BJ (cell line): Measurements from ENCODE around the gene DNTTIP2. TPM values are rescaled to one million over a fixed set of nuclear protein-coding genes. Genes with fewer than 3 reads are reported as not detected.
A peak's percentile ranks its signal among the peaks of the same experiment; 100 is the strongest.
"Not testable (repeated sequence)": the region's sequence is repeated elsewhere in the genome, so short reads cannot be mapped to it uniquely, and the experiment has no call there.

Experiments used
- CTCF ChIA-PET: fragments of 350-600 bp; formaldehyde crosslinking; extraction: SDS; loops from one replicate; lab custom pipeline; 2021; ENCODE audit warnings: antibody characterized with exemption, inconsistent platforms; lab: Yijun Ruan, JAX
- POLR2A ChIA-PET: fragments of 300-600 bp; sonication (Branson Sonifier 250); formaldehyde crosslinking; extraction: SDS; loops from one replicate; lab custom pipeline; 2021; ENCODE audit warnings: antibody characterized with exemption; lab: Charles Lee
- DNase-seq: peaks from one replicate; pipeline ENCODE4 v3.0.0-alpha.2; 2011; ENCODE audit warnings: low read depth
- H3K27me3 ChIP-seq: 2 replicates; pipeline ENCODE4 v1.6.0; 2011; ENCODE audit warnings: low read length; ENCODE audit not compliant: control insufficient read depth, insufficient read depth
- H3K36me3 ChIP-seq: 2 replicates; pipeline ENCODE4 v1.5.1; 2011; ENCODE audit warnings: low read length; ENCODE audit not compliant: control insufficient read depth, insufficient read depth
- H3K4me3 ChIP-seq: 2 replicates; pipeline ENCODE4 v1.5.1; 2011; ENCODE audit warnings: low read depth, mild to moderate bottlenecking, control low read depth, low read length
- CTCF ChIP-seq: IDR thresholded peaks from 2 replicates; pipeline ENCODE4 v1.5.1; 2011; ENCODE audit warnings: low read depth, mild to moderate bottlenecking, control low read depth, inconsistent platforms, low read length, moderate library complexity; ENCODE audit not compliant: insufficient read depth
- polyA minus RNA-seq: library from RNA; depleted of rRNA, polyadenylated mRNA; stranded (reverse); fragments of >200 nt; gene quantifications from 2 replicates; pipeline ENCODE4 v1.2.3, GENCODE V29; 2011; rRNA and poly(A)+ RNA removed
- polyA plus RNA-seq: library from polyadenylated mRNA; depleted of rRNA; stranded (reverse); fragments of >200 nt; gene quantifications from 2 replicates; pipeline ENCODE4 v1.2.3, GENCODE V29; 2011; rRNA removed

Gene DNTTIP2
- polyA plus RNA-seq, result 10.4 and 16.7 TPM in 2 replicates
- polyA minus RNA-seq, result 11.3 and 12.2 TPM in 2 replicates

GRCh38 chr1:93878889-93879586 is at the start of gene DNTTIP2:
Gene DNTTIP2 (minus strand): TSS chr1:93879206. CDS start chr1:93879148, 58 bp downstream.
- Histone ChIP-seq H3K27me3 (no peaks in the 10 kb centered on the region), H3K36me3 (peaks cover 6% of the 10 kb centered on the region), H3K4me3 (peak within 1 kb of the TSS; percentile 93)
- CTCF ChIA-PET, result interaction anchor here (0.9 to 1.8 kb wide), 2 partner anchors 147 to 574 kb away, joined by 3 to 5 read pairs; no protein-coding TSS in a partner anchor
- DNase-seq, result peak; percentile 47
- TF ChIP-seq CTCF, result no peak
- POLR2A ChIA-PET, result interaction anchor here (0.6 to 0.7 kb wide), 2 partner anchors 197 to 547 kb away, joined by 3 to 6 read pairs; partner anchors contain the start of gene BCAR3

- no peak for DNase-seq
- Histone ChIP-seq H3K27me3 (no peaks in the 10 kb centered on the region), H3K36me3 (no peaks in the 10 kb centered on the region), H3K4me3 (no peak overlapping the region)
- TF ChIP-seq CTCF, result no peak
- ChIA-PET POLR2A (no interaction called here), CTCF (interaction anchor here (1.7 kb wide), 1 partner anchor 15 kb away, joined by 9 read pairs; no protein-coding TSS in a partner anchor)
These were observed 46.2 kb upstream of the DNTTIP2 start for GRCh38 chr1:93925206-93925605.

- Histone ChIP-seq H3K4me3 (no peak overlapping the region), H3K27me3 (peaks cover 4% of the 10 kb centered on the region), H3K36me3 (no peaks in the 10 kb centered on the region)
- no peak for TF ChIP-seq CTCF
- ChIA-PET CTCF (interaction anchor here (1.1 to 1.9 kb wide), 2 partner anchors 10 to 11 kb away, joined by 5 to 7 read pairs; partner anchors contain the start of gene GCLM), POLR2A (no interaction called here)
- no peak for DNase-seq
These were observed 40.8 kb upstream of the DNTTIP2 start for GRCh38 chr1:93919780-93920179.

- peaks cover 4% of the 10 kb centered on the region for H3K27me3 ChIP-seq
- ChIA-PET POLR2A (no interaction called here), CTCF (no interaction called here)
- no peak overlapping the region for H3K4me3 ChIP-seq
- no peaks in the 10 kb centered on the region for H3K36me3 ChIP-seq
- DNase-seq, result no peak
- no peak for TF ChIP-seq CTCF
These were observed 38.3 kb upstream of the DNTTIP2 start for GRCh38 chr1:93917302-93917701.

GRCh38 chr1:93910880-93911279 is 31.9 kb upstream of the DNTTIP2 start:
- CTCF ChIA-PET, result interaction anchor here (0.9 to 2.8 kb wide), 9 partner anchors 8 to 425 kb away, joined by 3 to 17 read pairs (median 10); no protein-coding TSS in a partner anchor
- DNase-seq, H3K27me3 ChIP-seq, POLR2A ChIA-PET, H3K36me3 ChIP-seq, H3K4me3 ChIP-seq: not testable (repeated sequence)
